NCI-H82 (cell line): Measurements from ENCODE around the gene GNAO1.
A peak's percentile ranks its signal among the peaks of the same experiment; 100 is the strongest.

Experiments
- DNase-seq: peaks from one replicate; lab custom pipeline; 2025; lab: John Stamatoyannopoulos, UW

GNAO1 gene

DNA sequence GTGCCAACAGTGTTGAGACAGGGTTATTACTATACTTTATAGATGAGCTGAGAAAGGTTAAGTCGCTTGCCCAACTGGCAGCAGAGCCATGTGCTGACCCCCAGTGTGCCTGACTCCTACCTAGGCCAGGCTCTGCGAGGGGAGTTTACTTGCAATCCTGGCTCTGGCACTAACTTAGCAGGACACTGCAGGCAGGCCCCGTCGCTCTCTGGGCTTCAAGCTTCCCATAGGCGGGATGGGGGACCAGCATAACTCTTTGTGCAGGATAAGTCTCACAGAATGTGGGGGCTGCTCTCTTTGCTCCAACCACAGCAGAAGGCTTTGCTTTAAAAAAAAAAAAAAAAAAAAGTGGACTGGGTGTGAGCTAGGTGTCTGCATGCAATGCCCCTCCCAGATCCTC, 102.7 kb downstream of the GNAO1 start:
- DNase-seq = no peak

DNA sequence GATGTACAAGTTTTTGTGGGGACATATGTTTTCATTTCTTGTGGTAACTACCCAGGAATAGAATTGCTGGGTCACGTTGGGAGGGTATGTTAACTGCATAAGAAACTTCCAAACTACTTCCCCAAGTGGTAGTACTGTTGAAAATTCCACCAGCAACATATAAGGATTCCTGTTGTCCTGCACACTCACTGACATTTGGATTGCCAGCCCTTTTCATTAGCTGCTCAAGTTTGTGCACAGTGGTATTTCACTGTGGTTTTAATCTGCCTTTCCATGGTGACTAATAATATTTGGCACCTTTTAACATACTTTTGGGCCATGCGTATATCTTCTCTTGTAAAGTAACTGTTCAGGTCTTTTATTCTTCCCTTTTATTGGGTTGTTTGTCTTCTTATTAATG, 103.3 kb downstream of the GNAO1 start:
- no peak for DNase-seq

DNA sequence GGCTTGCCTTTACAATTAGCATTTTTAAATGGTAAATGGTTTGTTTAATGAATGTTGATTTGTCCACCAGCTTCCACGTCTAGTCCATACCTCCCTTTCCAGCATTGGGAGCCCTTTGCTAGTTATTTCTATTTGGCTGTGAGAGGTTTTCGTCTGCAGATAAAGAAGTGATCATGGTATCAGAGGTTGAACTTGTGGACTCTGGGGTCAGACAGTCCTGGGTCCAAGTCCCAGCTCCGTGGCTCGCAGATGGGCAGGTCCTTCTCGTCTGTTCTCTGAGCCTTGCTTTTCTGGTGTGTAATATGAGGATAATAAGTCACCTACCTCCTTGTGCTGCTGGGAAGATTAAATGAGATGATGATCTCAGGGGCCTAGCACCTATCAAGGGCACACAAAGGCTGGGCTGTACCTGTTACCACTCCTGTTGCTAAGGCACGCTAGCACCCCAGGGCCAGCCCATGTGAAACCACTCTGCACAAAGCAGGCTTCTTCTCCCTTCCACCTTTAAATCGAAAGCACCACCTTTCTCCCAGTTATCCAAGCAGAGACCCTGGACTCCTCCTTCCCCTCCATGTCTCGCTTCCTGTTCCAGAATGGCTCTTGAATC, 103.9 kb downstream of the GNAO1 start:
- no peak for DNase-seq

DNA sequence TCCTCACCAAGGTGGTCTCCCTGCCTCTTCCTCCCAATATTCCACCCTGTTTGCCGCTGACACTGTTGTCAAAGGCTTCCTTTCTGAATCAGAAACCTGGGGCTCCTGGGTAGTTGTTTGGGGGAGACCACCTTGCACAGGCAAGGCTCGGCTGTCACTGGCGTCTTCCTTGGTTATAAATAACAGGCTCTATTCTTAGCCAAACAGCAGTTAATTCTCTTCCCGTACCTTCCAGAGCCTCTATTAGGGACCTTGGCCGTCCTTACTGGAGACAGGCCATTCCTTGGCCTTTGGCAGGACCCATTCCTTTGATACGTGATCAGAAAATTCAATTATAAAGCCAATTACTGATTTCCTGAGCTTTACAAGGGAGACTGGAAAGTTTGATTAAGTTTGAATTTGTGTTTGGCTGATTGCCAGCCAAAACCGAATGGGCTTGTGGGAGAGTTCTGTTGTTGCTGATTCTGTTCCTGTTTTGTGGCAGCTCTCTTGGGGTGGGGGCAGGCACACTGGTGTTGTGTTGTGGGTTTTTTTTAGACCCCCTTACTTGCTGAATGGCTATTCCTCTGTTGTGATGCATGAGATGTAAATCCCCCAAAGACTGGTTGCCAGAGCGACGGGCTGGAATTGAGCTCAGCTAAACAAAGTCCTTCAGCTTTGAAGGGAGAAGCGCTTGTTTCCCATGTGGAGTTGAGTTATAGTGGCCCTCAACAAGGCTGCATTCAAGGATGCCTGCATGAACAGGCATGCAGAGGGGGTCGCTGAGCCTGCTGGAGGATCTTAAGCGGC, 104.6 kb downstream of the GNAO1 start:
- DNase-seq = no peak

DNA sequence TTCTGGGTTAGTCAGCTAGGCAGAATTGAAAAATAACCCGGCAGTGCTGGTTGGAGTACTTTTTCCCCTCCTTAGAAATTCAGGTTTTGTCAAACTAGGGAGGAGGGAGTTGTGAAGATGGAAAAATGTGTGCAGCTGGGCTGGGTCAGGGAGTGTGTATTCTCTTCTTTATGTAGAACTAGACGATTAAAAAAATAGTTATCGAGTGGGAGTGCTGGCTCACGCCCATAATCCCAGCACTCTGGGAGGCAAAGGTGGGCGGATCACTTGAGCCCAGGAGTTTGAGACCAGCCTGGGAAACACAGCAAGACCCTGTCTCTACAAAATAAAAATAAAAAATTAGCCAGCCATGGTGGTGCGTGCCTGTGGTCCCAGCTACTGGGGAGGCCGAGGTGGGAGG, 106.4 kb downstream of the GNAO1 start:
- no peak for DNase-seq

DNA sequence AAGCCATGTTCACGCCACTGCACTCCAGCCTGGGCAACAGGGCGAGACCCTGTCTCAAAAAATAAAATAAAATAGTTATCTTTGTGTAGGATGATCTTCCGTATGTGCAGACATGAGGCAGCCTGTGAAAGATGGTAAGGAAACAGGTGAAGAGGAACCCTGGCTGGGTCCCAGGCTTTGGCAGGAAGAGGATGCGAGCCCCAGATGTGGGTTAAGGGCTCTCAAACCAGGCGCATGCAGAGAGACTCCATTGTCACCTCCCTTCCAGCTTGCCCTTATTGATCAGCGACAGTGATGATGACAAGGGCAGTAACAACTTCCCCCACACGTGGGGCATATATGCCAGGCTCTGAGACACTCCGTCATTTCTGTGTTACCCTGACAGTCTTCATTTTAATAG, 106.8 kb downstream of the GNAO1 start:
- no peak for DNase-seq

DNA sequence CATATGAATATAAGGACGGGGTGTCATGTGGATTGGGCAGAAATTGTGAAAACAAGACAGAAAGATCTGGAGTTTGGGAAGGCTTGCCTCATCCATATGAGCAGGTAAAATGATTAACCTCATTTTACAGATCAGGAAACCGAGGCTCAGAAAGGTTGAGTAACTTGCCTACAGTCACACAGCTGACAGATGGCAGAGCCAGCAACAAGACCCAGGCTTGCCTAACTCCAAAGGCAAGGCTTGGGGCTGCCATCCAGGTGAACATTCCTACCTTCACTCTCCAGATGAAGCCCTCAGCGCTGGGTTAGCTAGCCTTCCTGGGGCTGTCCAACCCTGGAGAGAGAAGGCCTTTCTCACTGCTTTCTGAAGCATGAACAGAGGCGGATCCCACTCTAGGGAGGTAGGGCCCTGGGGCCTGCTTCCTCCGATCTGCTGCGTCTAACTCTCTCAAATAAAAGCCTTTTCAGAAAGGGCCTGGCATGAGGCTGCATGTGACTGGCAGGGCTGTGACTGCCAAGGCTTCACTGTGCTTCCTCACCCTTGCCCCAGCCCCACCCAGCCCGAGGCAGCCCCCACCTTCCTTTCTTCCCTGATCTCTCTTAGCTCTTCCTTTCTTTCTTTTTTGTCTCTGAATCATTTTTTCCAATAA, 107.8 kb downstream of the GNAO1 start:
- DNase-seq = no peak

DNA sequence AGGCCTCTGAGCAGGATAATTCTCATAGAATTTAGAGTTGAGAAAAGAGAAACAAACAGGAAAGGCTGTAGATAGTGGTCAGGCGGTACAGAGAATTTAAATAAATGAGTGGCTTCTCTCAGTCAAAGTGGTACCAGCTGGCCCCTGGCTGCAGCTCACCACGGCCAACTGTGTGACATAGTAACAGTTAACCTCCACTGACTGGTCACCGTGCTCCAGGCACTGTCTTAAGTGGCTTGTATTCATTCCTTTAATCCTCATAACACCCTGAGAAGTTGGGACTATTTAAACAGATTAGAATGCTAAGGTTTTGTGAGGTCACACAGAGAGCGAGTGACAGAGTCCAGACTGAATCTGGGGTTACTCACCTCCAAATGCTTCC, 108.9 kb downstream of the GNAO1 start:
- DNase-seq = peak; percentile 86

DNA sequence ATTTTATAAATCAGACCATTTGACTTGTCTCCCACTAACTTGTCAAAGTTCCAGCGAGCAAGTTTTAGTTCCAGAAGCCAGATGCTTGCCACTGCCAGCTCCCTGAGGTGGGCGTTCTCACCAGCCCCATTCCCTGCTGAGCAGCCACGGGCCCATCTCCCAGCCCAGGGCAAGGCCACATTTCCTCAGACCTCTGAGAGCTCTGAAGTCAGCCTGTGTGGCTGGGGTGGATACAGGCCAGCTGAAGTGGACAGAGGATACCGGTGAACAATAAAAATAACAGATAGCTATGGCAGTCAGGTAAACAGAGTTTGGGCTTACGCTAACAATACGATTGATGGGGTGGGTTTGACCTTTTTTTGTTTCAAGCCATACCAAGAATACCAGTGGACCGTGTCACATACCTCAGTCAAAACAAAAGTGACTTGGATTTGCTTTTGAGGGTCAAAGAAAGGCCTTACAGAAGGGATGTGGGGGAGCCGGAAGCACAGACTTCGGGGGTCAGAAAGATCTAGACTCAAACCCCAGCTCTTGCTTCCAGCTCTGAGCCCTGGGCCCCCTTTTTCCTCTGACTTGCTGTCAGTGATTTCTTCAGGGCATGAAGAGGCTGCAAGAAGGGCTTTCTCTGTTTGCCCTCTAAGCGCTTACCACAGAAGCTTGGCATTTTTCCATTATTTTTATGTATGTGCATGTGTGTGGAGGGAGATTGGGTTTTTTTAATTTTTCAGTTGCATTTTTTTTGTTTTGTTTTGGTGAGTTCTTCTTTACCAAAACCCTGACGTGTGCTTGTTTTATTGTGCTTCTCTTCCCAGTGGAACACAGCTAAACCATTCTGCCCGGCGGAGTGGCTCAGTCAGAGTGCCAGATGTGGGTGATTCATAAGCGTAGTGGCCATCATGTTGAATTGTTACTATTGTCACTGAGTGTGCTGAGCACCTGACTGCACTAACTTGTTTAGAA, 109.9 kb downstream of the GNAO1 start:
- no peak for DNase-seq

DNA sequence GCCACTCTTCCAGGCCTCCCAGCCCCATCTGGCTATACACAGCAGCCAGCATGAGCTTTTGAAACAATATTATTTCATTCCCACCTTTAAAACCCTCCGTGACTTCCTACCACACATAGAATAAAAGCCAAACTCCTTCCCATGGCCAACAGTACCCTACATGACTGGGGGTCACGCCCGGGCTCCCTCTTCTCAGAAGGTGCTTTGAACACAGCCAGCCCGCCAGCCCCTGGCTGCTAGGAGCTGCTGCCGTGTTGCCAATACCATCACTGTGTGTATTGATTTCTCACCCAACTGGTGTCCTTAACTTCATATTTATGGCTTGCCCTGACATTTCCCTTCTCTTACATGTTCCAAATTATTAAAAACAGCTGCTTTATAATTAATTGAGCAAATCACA, 111.2 kb downstream of the GNAO1 start:
- DNase-seq = no peak

DNA sequence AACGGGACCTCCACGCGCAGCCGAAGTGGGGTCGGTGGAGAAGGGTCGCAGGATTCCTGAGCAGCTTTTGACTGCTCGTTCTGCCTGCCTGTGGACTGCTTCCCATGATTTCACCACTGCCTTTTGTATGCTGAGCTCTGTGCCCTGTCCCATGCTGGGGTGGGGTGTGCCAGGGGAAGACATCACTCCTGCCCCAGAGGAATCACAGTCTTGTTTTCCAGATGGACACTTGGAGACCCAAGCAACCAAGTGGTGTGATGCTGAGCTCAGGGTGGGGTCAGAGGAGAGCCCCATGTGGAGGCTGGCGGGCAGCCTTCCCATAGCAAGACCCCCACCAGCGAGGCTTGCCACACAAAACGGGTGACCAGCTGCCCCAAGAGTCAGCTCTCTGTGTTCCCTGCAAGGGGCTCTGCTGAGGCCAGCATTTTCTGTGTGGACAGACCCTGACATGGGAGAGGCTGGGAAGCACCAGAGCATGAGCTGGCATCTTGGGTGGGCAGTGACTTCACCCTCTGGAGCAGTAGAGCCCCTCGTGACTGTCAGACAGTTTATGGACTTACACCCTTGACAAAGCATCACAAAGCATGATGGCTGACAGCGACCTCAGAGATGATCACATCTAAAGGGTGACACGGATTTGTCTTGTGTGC, 111.9 kb downstream of the GNAO1 start:
- DNase-seq = no peak

DNA sequence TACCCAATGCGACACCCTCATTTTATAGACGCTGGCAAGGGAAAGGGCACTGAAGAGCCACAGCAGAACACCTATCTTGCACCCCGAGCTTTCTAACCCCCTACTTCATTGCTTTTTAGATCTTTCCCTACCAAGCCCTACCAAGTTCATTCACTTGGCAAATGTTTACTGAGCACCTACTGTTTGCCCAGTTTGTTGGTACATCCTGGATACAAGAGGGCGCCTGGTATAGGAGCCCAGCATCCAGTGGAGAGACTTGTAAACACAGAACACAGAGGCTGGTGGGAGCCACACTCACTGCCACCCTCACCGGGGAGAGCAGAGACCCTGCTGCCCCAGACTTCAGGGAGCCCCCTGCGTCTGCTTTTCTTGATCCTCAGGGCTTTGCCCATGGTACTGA, 112.6 kb downstream of the GNAO1 start:
- no peak for DNase-seq

DNA sequence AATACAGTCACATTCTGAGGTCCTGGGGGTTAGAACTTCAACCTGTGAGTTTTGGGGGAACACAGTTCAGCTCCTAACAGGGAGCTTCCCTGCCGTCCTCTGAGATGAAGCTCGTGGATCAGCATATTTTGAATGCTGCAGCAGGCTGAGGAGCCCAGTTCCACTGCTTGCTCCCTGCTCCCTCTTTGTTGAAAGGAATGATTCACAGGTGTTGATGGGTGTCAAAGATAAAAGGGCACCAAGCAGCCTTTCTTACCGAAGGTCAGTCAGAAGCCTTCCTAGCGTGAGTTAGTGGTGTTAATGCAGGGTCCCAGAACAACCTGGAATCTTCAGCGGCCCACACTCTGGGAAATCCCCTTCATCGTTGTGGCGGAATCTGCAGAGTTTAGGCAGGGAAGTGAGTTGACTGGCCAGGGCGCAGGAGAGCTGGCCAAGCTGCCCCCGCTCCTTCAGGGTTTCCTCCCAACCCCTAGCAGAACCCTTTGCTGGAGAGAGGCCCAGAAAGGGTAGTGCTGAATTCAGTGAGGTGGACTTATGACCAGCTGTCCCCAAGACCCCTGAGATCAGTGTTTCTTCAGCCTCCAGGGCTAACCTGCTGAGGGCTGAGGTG, 114.8 kb downstream of the GNAO1 start:
- no peak for DNase-seq

DNA sequence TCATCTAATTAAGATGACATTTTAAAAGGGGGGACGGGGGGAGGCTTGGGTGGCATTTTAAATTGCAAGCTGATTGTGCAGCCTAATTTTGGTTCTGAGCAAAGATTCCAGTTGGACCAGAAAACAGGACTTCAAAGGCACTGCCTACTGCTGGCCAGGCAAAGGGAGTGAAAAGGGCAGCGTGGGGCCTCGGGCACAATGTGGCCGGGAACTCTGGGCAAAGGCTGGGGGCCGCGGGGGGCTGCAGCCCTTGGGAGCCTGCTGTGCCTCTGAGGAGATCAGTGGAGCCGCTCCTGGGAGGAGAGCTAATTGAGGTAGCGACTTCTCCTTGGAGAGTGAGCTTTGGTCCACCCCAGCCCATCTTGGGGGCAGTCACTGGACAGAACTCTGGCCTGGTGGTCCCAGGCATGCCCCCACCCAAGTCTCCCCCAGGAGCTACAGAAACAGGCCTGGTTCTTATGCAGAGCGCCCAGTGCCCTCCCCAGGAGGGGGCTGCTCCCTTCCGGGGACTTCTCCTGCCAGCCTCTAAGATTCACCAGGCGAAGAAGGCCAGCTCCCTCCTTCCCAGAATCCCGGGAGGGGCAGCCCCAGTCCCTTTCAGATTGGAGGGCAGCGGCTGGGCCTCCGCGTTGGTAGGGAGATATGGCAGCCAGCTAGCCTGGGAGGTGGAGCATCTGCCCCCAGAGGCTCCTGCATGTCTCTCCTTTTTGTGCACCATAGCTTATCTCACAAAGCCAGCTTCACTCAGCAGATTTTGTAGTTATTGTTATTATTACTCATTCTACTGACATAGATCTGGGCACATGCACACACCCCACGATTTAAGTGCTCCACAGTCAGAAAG, 115.6 kb downstream of the GNAO1 start:
- no peak for DNase-seq

DNA sequence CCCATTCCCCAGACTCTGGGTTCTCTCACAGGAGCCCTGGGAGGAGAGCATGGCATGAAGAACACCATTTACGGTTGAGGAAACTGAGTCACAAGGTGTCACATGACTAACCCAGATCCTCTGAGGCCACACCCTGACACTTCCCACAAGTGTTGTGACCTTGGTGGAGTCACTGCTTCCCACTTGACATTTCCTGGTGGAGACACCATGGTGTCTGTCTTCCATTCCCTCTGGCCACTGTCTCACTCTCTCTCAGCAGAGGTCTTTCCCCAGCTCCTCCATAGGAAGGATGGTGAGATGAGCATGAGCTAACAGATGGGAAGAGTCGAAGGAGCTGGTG, 116.2 kb downstream of the GNAO1 start:
- no peak for DNase-seq

DNA sequence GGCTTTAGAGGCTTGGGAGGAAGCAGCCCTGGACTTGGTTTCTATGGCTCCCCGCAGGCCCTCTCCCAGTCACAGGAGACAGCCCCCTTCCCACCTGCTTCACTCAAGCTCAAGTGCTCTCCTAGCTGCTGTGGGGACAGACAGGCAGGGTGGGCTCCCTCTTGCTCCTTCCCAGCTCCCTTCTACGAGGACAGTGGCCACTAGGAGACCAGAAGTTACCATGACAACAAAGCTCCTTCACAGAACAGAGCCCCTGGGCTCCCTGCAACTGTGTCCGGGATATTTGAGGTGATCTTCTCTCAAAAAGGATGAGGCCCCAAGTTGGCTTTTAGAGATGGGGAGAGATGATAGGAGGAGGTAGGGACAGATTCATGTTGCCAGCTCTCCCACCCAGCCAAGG, 117.7 kb downstream of the GNAO1 start:
- DNase-seq = no peak

DNA sequence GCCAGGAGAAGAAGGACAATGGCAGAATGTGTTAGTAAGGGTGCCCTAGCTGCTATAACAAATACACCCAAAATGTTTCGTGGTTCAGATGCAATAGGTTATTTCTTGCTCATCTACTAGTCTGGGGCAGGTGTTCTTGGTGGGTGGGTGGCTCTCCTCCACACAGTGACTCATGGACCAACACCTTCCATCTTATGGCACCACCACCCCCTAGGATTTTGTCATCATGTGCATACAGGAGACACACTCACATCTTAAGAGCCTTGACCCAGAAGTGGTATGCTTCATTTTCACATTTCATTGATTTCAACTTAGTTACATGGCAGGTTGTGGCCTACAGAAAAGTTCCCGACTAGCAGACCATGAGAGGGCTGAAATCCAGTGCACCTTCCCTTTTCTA, 119.4 kb downstream of the GNAO1 start:
- DNase-seq = no peak

DNA sequence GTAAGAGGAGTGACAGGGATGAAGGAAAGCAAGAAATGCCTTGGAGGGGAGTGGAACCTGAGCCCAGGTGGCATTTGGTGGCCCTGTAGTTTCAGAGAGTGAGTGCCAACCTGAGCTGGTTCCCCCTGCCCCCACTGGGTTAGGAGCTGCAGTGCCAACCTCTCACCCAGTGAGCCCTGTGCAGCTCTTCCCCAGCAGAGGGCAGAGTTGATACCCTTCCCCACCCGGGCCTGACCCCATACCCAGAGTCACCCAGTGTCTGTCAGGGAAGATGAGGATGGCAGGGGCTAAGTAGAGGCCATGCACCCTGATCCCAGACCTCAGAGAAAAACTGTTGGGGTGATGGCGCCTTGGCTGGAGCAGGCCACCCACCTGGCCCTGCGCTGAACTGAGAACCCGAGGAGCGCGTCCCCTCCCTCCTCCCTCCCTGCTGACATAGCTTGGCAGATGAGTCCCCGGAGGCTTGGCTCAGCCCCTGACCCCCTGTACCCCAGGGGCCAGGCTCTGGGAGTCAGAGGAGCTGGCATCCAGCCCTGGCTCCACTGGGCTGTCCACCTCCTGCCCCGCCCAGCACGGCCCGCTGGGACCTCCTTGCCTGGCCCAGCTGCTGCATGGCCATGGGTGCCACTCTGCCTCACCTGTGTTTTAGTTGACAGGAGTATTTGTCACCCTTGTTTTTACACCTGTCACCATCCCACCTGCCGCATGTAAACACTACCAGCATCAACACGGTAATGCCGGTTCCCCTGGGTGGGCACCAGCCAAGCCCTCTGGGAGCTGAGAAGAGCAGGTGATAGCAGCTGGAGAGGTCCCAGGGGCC, 120.1 kb downstream of the GNAO1 start:
- DNase-seq = peak; percentile 11

DNA sequence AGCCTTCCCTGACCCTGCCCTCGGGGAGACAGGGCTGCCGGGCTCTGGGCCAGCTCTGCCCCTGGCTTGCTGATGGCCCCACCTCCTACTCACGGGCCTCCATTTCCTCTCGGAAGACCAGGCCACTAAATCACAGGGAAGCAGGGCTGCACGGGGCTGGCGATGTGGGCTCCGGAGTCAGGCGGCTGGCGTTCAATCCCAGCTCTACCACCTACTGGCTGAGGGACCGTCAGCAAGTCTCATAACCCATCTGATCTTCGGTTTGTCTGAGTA, 120.7 kb downstream of the GNAO1 start:
- no peak for DNase-seq

DNA sequence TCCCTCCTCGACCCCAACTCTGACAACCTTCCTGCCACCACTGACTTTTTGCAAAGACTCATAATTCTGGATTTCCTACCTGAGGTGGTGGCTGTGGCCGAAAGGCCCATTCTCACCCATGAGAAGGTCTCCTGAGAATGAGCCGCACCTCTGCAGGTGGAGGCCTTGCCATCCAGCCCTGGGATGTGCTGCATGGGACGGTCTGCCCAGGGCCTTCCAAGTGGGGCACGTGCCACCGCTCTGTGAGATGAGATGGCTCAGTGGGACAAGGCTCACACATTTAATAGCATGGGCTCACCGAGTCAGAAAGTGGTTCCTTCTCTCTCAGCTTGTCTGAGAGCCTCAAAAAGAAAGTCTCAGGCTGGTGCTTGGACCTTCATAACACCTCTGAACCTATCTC, 121.3 kb downstream of the GNAO1 start:
- no peak for DNase-seq
